Neural cell (in vitro differentiated cells): ENCODE data around the gene OTUD3. TPM values are rescaled to one million over a fixed set of nuclear protein-coding genes. Genes with fewer than 3 reads are reported as not detected.
"Not testable (repeated sequence)": the region's sequence is repeated elsewhere in the genome, so short reads cannot be mapped to it uniquely, and the experiment has no call there.

ENCODE experiments used
- H2AFZ ChIP-seq: fragments of 200-600, 300-800 bp; sonication (generic), shearing (Covaris generic); 2 replicates; pipeline ENCODE4 v1.6.0; 2014; ENCODE audit warnings: low read depth, mild to moderate bottlenecking, antibody characterized with exemption, low read length, moderate library complexity
- H3F3A ChIP-seq: fragments of 200-600 bp; shearing (Covaris generic); 2 replicates; pipeline ENCODE4 v1.6.1; 2016; ENCODE audit warnings: mild to moderate bottlenecking, moderate library complexity, mixed read lengths, antibody characterized with exemption, low read length; ENCODE audit not compliant: insufficient read depth, poor library complexity, severe bottlenecking
- H3K27ac ChIP-seq: fragments of 200-600, 300-800 bp; sonication (generic), shearing (Covaris generic); 2 replicates; pipeline ENCODE4 v1.5.1; 2014; ENCODE audit warnings: mild to moderate bottlenecking, low read length, moderate library complexity
- H3K27me3 ChIP-seq: fragments of 300-800, 200-600 bp; sonication (generic), shearing (Covaris generic); 2 replicates; pipeline ENCODE4 v1.6.0; 2014; ENCODE audit warnings: mild to moderate bottlenecking, low read depth, low read length, moderate library complexity; ENCODE audit not compliant: insufficient read depth
- H3K36me3 ChIP-seq: fragments of 300-800, 200-600 bp; sonication (generic), shearing (Covaris generic); 2 replicates; pipeline ENCODE4 v1.5.1; 2014; ENCODE audit warnings: mild to moderate bottlenecking, antibody characterized with exemption, low read length, moderate library complexity; ENCODE audit not compliant: insufficient read depth
- H3K4me2 ChIP-seq: fragments of 300-800, 200-600 bp; sonication (generic), shearing (Covaris generic); 2 replicates; pipeline ENCODE4 v1.6.0; 2014; ENCODE audit warnings: mild to moderate bottlenecking, low read length
- H3K4me3 ChIP-seq: fragments of 300-800, 200-600 bp; sonication (generic), shearing (Covaris generic); 2 replicates; pipeline ENCODE4 v1.5.1; 2014; ENCODE audit warnings: mild to moderate bottlenecking, low read length, moderate library complexity
- H3K79me2 ChIP-seq: fragments of 200-600 bp; shearing (Covaris generic); replicated peaks from 2 replicates; pipeline ENCODE4 v1.6.0; 2014; ENCODE audit warnings: mild to moderate bottlenecking, low read length, moderate library complexity; ENCODE audit not compliant: insufficient read depth
- H3K9ac ChIP-seq: fragments of 300-800, 200-600 bp; sonication (generic), shearing (Covaris generic); 2 replicates; pipeline ENCODE4 v1.6.1; 2016; ENCODE audit warnings: mild to moderate bottlenecking, low read length, mixed read lengths
- H3K9me2 ChIP-seq: fragments of 200-600 bp; shearing (Covaris generic); 2 replicates; pipeline ENCODE4 v1.6.1; 2016; ENCODE audit warnings: mild to moderate bottlenecking, low read length, mixed read lengths; ENCODE audit not compliant: insufficient read depth
- H3K9me3 ChIP-seq: fragments of 200-600, 300-800 bp; sonication (generic), shearing (Covaris generic); 2 replicates; pipeline ENCODE4 v1.6.1; 2016; ENCODE audit warnings: mild to moderate bottlenecking, mixed run types, low read length, moderate library complexity, mixed read lengths
- H4K20me1 ChIP-seq: fragments of 200-600 bp; shearing (Covaris generic); 2 replicates; pipeline ENCODE4 v1.6.1; 2016; ENCODE audit warnings: mild to moderate bottlenecking, mixed run types; ENCODE audit not compliant: insufficient read depth
- CTCF ChIP-seq: fragments of 450-650 bp; IDR thresholded peaks from 2 replicates; pipeline ENCODE4 v1.5.1; 2014; ENCODE audit warnings: antibody characterized with exemption, mild to moderate bottlenecking, moderate library complexity; ENCODE audit not compliant: poor library complexity, severe bottlenecking
- EP300 ChIP-seq: fragments of 450-650 bp; conservative IDR thresholded peaks from 2 replicates; pipeline ENCODE4 v1.6.1; 2014; ENCODE audit warnings: antibody characterized with exemption, mild to moderate bottlenecking, moderate library complexity; ENCODE audit not compliant: poor library complexity, severe bottlenecking
- EZH2 ChIP-seq: fragments of 200-600, 300-800 bp; shearing (Covaris generic), sonication (generic); IDR thresholded peaks from 2 replicates; pipeline ENCODE4 v1.6.1; 2014; ENCODE audit warnings: antibody characterized with exemption, low read length, borderline replicate concordance, mild to moderate bottlenecking; ENCODE audit not compliant: insufficient read depth, poor library complexity, severe bottlenecking
- MXI1 ChIP-seq: fragments of 450-650 bp; conservative IDR thresholded peaks from 2 replicates; pipeline ENCODE4 v1.6.1; 2014; ENCODE audit warnings: antibody characterized with exemption, mild to moderate bottlenecking; ENCODE audit not compliant: poor library complexity, severe bottlenecking
- POLR2AphosphoS5 ChIP-seq: IDR thresholded peaks from 2 replicates; pipeline ENCODE4 v1.6.1; 2012
- RAD21 ChIP-seq: fragments of 450-650 bp; conservative IDR thresholded peaks from 2 replicates; pipeline ENCODE4 v1.6.1; 2014; ENCODE audit warnings: antibody characterized with exemption, mild to moderate bottlenecking, moderate library complexity
- REST ChIP-seq: IDR thresholded peaks from 2 replicates; pipeline ENCODE4 v1.6.1; 2012; ENCODE audit warnings: borderline replicate concordance
- SMC3 ChIP-seq: fragments of 450-650 bp; conservative IDR thresholded peaks from 2 replicates; pipeline ENCODE4 v1.6.1; 2014; ENCODE audit warnings: antibody characterized with exemption, mild to moderate bottlenecking, moderate library complexity; ENCODE audit not compliant: poor library complexity
- TAF1 ChIP-seq: IDR thresholded peaks from 2 replicates; pipeline ENCODE4 v1.6.1; 2012; ENCODE audit warnings: low read depth
- polyA plus RNA-seq: library from polyadenylated mRNA; depleted of rRNA; stranded (reverse); fragments of >200 nt; gene quantifications from 2 replicates; pipeline ENCODE4 v1.2.3, GENCODE V29; 2014

OTUD3 gene
- polyA plus RNA-seq, 1 donor from 2014 or later: 24.0 TPM

- Histone ChIP-seq H2AFZ (no peak overlapping the region), H3K9me2 (no peaks in the 10 kb centered on the region), H3K27me3 (no peaks in the 10 kb centered on the region), H3F3A (no peaks in the 10 kb centered on the region), H3K27ac (no peak overlapping the region), H3K9ac (no peak overlapping the region), H3K9me3 (no peaks in the 10 kb centered on the region), H3K79me2 (peaks cover 16% of the 10 kb centered on the region), H4K20me1 (peaks cover 3% of the 10 kb centered on the region), H3K4me3 (no peak overlapping the region), H3K36me3 (no peaks in the 10 kb centered on the region), H3K4me2 (no peak overlapping the region)
- TF ChIP-seq REST (no peak), POLR2AphosphoS5 (no peak), CTCF (no peak), EP300 (no peak), RAD21 (no peak), TAF1 (no peak), EZH2 (no peak), MXI1 (no peak), SMC3 (no peak)
Observed at GRCh38 chr1:19879227-19879626, 3.0 kb upstream of the OTUD3 start.

GRCh38 chr1:19879661-19880060, 2.5 kb upstream of the OTUD3 start:
- H3F3A ChIP-seq: no peaks in the 10 kb centered on the region
- no peak overlapping the region for H2AFZ ChIP-seq
- H3K4me2 ChIP-seq: no peak overlapping the region
- H3K27ac ChIP-seq: no peak overlapping the region
- no peaks in the 10 kb centered on the region for H3K9me3 ChIP-seq
- no peak overlapping the region for H3K4me3 ChIP-seq
- H3K27me3 ChIP-seq: no peaks in the 10 kb centered on the region
- TF ChIP-seq TAF1: no peak
- no peak for TF ChIP-seq MXI1
- no peak for TF ChIP-seq REST
- TF ChIP-seq RAD21: no peak
- no peak for TF ChIP-seq EP300
- no peak for TF ChIP-seq EZH2
- TF ChIP-seq CTCF: no peak
- no peaks in the 10 kb centered on the region for H3K9me2 ChIP-seq
- no peak overlapping the region for H3K9ac ChIP-seq
- H3K36me3 ChIP-seq: no peaks in the 10 kb centered on the region
- H3K79me2 ChIP-seq: peaks cover 20% of the 10 kb centered on the region
- H4K20me1 ChIP-seq: peaks cover 3% of the 10 kb centered on the region

- not testable (repeated sequence) for H2AFZ ChIP-seq, H3F3A ChIP-seq, H3K9me3 ChIP-seq, H3K4me3 ChIP-seq, H3K36me3 ChIP-seq, H3K9ac ChIP-seq, H3K27ac ChIP-seq, H3K27me3 ChIP-seq, H3K9me2 ChIP-seq, H4K20me1 ChIP-seq, H3K4me2 ChIP-seq
- H3K79me2 ChIP-seq: peaks cover 31% of the 10 kb centered on the region
Observed at GRCh38 chr1:19880841-19881240, 1.4 kb upstream of the OTUD3 start.
